SU-DHL-6 (cell line): ENCODE measurements around the gene FABP3.

ENCODE experiments used
- H2AFZ ChIP-seq: fragments of 200-600 bp; sonication (generic); 2 replicates; pipeline ENCODE4 v1.6.1; 2014; ENCODE audit warnings: low read depth, mild to moderate bottlenecking, moderate library complexity, mixed read lengths, antibody characterized with exemption, low read length; ENCODE audit not compliant: severe bottlenecking
- H3F3A ChIP-seq: fragments of 200-600 bp; shearing (Covaris generic); 2 replicates; pipeline ENCODE4 v1.6.0; 2016; ENCODE audit warnings: antibody characterized with exemption, mild to moderate bottlenecking; ENCODE audit not compliant: insufficient read depth
- H3K27ac ChIP-seq: fragments of 200-600 bp; sonication (generic); 2 replicates; pipeline ENCODE4 v1.5.1; 2016; ENCODE audit warnings: low read depth, mild to moderate bottlenecking, low read length, moderate library complexity, mixed read lengths
- H3K27me3 ChIP-seq: fragments of 200-600 bp; sonication (generic), shearing (Covaris generic); 2 replicates; pipeline ENCODE4 v1.6.0; 2014; ENCODE audit warnings: mild to moderate bottlenecking, low read length
- H3K36me3 ChIP-seq: fragments of 200-600 bp; sonication (generic); 2 replicates; pipeline ENCODE4 v1.6.1; 2014; ENCODE audit warnings: mild to moderate bottlenecking, low read length, mixed read lengths
- H3K4me2 ChIP-seq: fragments of 300-600, 200-600 bp; shearing (Covaris generic), sonication (generic); 2 replicates; pipeline ENCODE4 v1.6.0; 2014; ENCODE audit warnings: low read length, low read depth, mild to moderate bottlenecking; ENCODE audit not compliant: poor library complexity, severe bottlenecking
- H3K4me3 ChIP-seq: fragments of 200-600 bp; sonication (generic); 2 replicates; pipeline ENCODE4 v1.5.1; 2014; ENCODE audit warnings: antibody characterized with exemption, low read length, mild to moderate bottlenecking, mixed read lengths; ENCODE audit not compliant: insufficient read depth, poor library complexity, severe bottlenecking
- H3K79me2 ChIP-seq: fragments of 200-600 bp; sonication (generic); 2 replicates; pipeline ENCODE4 v1.6.1; 2014; ENCODE audit warnings: mild to moderate bottlenecking, low read length, moderate library complexity; ENCODE audit not compliant: insufficient read depth
- H3K9ac ChIP-seq: fragments of 200-600 bp; sonication (generic); 2 replicates; pipeline ENCODE4 v1.7.0; 2014; ENCODE audit warnings: mild to moderate bottlenecking, low read length
- H3K9me2 ChIP-seq: fragments of 200-600 bp; sonication (generic); replicated peaks from 2 replicates; pipeline ENCODE4 v1.6.1; 2014; ENCODE audit warnings: low read length; ENCODE audit not compliant: insufficient read depth
- H3K9me3 ChIP-seq: fragments of 200-600 bp; sonication (generic); 2 replicates; pipeline ENCODE4 v1.6.1; 2014; ENCODE audit warnings: low read length, mixed read lengths; ENCODE audit not compliant: insufficient read depth
- H4K20me1 ChIP-seq: fragments of 200-600 bp; sonication (generic); 2 replicates; pipeline ENCODE4 v1.6.1; 2014; ENCODE audit warnings: low read depth, mild to moderate bottlenecking, antibody characterized with exemption, low read length, moderate library complexity, mixed read lengths
- CTCF ChIP-seq: fragments of 200-600 bp; sonication (generic); IDR thresholded peaks from one replicate; pipeline ENCODE4 v1.5.1; 2017; ENCODE audit warnings: antibody characterized with exemption, mild to moderate bottlenecking, low read length, moderate library complexity; ENCODE audit not compliant: insufficient read depth, poor library complexity, severe bottlenecking
- EZH2phosphoT487 ChIP-seq: fragments of 200-600 bp; sonication (generic), shearing (Covaris generic); conservative IDR thresholded peaks from 2 replicates; pipeline ENCODE4 v1.6.1; 2018; ENCODE audit warnings: mild to moderate bottlenecking, antibody characterized with exemption, low read length, moderate library complexity, mixed read lengths

The FABP3 gene

GRCh38 chr1:31409946-31410858 is 37.3 kb upstream of the FABP3 start:
- no peak overlapping the region for H3K9ac ChIP-seq
- no peaks in the 10 kb centered on the region for H3K27me3 ChIP-seq
- no peaks in the 10 kb centered on the region for H3K9me2 ChIP-seq
- H3K4me3 ChIP-seq, result no peak overlapping the region
- H3K79me2 ChIP-seq, result no peaks in the 10 kb centered on the region
- H3F3A ChIP-seq, result no peaks in the 10 kb centered on the region
- H2AFZ ChIP-seq, result no peak overlapping the region
- no peaks in the 10 kb centered on the region for H3K36me3 ChIP-seq
- H3K9me3 ChIP-seq, result no peaks in the 10 kb centered on the region
- no peak overlapping the region for H3K4me2 ChIP-seq
- no peaks in the 10 kb centered on the region for H4K20me1 ChIP-seq
- TF ChIP-seq CTCF (no peak), EZH2phosphoT487 (0 out of 2 replicates have a peak, but pooled peaks have one; percentile 6)
- no peak overlapping the region for H3K27ac ChIP-seq

- H2AFZ ChIP-seq, result no peak overlapping the region
- no peaks in the 10 kb centered on the region for H3K9me2 ChIP-seq
- H3K27ac ChIP-seq, result no peak overlapping the region
- H3K4me3 ChIP-seq, result no peak overlapping the region
- no peaks in the 10 kb centered on the region for H3K27me3 ChIP-seq
- no peaks in the 10 kb centered on the region for H3F3A ChIP-seq
- no peak overlapping the region for H3K4me2 ChIP-seq
- no peaks in the 10 kb centered on the region for H3K9me3 ChIP-seq
- no peaks in the 10 kb centered on the region for H3K79me2 ChIP-seq
- no peaks in the 10 kb centered on the region for H3K36me3 ChIP-seq
- H3K9ac ChIP-seq, result no peak overlapping the region
- TF ChIP-seq CTCF (no peak), EZH2phosphoT487 (no peak)
- H4K20me1 ChIP-seq, result no peaks in the 10 kb centered on the region
Measured at GRCh38 chr1:31408788-31409318, 36.0 kb upstream of the FABP3 start.

- Histone ChIP-seq H2AFZ (no peak overlapping the region), H3K36me3 (no peaks in the 10 kb centered on the region), H3K9me2 (no peaks in the 10 kb centered on the region), H3K9ac (no peak overlapping the region), H3K4me3 (no peak overlapping the region), H3K9me3 (no peaks in the 10 kb centered on the region), H3K4me2 (no peak overlapping the region), H3K79me2 (no peaks in the 10 kb centered on the region), H3F3A (no peaks in the 10 kb centered on the region), H3K27me3 (no peaks in the 10 kb centered on the region), H3K27ac (no peak overlapping the region), H4K20me1 (no peaks in the 10 kb centered on the region)
- TF ChIP-seq CTCF (no peak), EZH2phosphoT487 (no peak)
Measured at GRCh38 chr1:31407029-31407626, 34.3 kb upstream of the FABP3 start.
